HG03175 (cell line): ENCODE results near the gene KRTAP13-2.

Experiments
- ATAC-seq: cut with Tn5 transposase; IDR thresholded peaks from one replicate; pipeline ENCODE4 v1.9.1; 2021; ENCODE audit warnings: mild to moderate bottlenecking, moderate library complexity; ENCODE audit not compliant: unreplicated experiment

The KRTAP13-2 gene

DNA sequence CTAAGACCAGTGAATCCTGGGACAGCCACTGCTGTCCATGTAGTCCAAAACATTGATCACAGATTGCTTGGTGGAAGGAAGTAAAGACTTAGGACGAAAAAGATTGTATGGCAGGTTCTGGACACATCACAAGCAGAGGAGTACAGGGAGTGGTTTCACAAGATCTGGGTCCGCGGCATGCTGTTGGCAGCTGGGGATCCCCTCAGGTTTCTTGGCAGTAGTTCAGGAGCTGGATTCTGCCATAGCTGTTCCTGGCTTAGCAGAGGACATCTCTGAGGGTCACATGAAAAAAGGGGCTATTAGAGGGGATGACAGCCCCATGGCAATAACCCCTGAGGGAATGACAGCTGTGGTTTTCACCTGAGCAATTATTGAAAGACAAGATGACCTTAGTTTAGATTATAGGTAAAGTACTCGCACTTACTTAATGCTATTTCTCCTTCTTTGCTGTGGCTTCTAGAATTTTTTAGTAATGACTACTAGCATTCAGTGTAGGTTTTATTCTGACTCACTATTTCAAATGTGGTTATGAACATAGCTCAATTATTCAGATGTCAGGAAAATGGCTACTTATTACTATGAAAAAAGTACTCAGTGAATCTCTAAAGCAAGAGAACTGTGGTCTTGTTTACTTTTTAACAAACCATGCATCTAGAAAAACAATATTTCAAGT lies 42.7 kb downstream of the KRTAP13-2 start:
- ATAC-seq: no peak

DNA sequence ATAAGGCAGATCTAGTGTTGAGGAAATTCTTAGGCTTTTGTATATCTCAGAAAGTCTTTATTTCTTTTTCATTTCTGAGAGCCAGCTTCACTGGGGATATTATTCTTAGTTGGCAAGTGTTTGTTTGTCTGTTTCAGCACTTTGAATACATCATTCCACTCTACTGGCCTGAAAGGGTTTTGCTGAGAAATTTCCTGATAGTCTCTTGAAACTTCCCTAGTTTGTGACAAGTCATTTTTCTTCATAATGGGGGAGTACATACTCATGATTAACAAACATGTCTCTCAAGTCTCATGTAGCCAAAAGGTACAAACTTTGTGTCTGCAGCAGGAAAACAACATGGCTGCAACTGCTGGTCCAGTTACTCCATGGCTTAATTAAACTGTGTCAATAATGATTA lies 45.7 kb downstream of the KRTAP13-2 start:
- ATAC-seq: no peak
